Measurements from ENCODE around the gene BCL11B. TPM values are rescaled to one million over a fixed set of nuclear protein-coding genes. Genes with fewer than 3 reads are reported as not detected.

Gene BCL11B
- total RNA-seq, 6 experiments from 2014 or later: 0.06 to 0.14 (median 0.10) TPM; not detected in 2

DNA sequence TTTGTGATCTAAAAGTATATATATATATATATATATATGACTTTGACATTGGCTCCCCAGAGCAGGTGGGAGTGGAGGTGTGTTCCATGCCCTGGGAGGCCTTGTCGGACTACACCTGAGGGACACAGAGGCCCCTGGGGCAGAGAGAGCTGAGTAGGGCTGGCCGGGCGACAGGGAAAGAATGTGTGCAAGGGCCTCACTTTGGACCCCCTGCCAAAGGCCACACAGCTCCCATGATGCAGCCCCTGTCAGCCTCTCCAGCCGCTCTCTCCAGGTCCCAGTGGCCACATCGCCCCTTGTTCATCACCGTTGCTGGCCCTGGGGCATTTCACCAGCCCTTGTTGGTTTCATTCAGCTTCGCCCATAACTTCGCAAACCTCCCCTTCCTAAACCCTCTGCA, 123.9 kb downstream of the BCL11B start:
- DNase-seq: no peak
- Mint-ChIP-seq H3K9me3 (peaks cover 16% of the 10 kb centered on the region), H3K27ac (no peak overlapping the region), H3K36me3 (ENCODE audit: low read depth) (no peaks in the 10 kb centered on the region; the same call in 1 of the 2 replicates), H3K27me3 (ENCODE audit: insufficient read depth) (no peaks in the 10 kb centered on the region; the same call in 1 of the 2 replicates), H3K4me3 (no peak overlapping the region), H3K4me1 (ENCODE audit: low read depth) (no peaks in the 10 kb centered on the region)
- TF ChIP-seq, protein P1, sequence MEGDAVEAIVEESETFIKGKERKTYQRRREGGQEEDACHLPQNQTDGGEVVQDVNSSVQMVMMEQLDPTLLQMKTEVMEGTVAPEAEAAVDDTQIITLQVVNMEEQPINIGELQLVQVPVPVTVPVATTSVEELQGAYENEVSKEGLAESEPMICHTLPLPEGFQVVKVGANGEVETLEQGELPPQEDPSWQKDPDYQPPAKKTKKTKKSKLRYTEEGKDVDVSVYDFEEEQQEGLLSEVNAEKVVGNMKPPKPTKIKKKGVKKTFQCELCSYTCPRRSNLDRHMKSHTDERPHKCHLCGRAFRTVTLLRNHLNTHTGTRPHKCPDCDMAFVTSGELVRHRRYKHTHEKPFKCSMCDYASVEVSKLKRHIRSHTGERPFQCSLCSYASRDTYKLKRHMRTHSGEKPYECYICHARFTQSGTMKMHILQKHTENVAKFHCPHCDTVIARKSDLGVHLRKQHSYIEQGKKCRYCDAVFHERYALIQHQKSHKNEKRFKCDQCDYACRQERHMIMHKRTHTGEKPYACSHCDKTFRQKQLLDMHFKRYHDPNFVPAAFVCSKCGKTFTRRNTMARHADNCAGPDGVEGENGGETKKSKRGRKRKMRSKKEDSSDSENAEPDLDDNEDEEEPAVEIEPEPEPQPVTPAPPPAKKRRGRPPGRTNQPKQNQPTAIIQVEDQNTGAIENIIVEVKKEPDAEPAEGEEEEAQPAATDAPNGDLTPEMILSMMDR (IDR thresholded peaks at IDR 0.05): no peak

DNA sequence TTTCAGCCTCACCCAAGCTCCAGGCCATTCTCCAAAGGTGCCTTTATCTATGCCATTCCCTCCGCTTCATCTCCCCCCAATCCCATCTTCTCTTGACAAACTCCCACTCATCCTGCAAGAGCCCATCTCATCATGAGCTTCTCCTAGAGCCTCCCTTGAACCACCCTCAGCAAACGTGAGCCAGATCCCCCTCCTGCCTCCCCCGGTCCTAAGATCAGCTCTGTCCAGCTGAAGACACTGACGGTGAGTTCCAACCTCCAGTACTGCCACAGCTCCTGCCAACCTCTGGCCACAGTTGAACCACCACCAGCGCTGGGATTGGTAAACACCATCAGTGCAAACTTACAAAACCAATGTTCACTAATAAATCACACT, 124.6 kb downstream of the BCL11B start:
- H3K4me1 Mint-ChIP-seq (ENCODE audit: low read depth): no peaks in the 10 kb centered on the region
- peaks cover 1% of the 10 kb centered on the region; the same call in 1 of the 2 replicates for H3K27me3 Mint-ChIP-seq (ENCODE audit: insufficient read depth)
- no peak overlapping the region for H3K4me3 Mint-ChIP-seq
- TF ChIP-seq, protein P1 (IDR thresholded peaks at IDR 0.05): no peak
- H3K9me3 Mint-ChIP-seq: peaks cover 16% of the 10 kb centered on the region
- no peak for DNase-seq
- H3K27ac Mint-ChIP-seq: no peak overlapping the region
- no peaks in the 10 kb centered on the region; the same call in 1 of the 2 replicates for H3K36me3 Mint-ChIP-seq (ENCODE audit: low read depth)

DNA sequence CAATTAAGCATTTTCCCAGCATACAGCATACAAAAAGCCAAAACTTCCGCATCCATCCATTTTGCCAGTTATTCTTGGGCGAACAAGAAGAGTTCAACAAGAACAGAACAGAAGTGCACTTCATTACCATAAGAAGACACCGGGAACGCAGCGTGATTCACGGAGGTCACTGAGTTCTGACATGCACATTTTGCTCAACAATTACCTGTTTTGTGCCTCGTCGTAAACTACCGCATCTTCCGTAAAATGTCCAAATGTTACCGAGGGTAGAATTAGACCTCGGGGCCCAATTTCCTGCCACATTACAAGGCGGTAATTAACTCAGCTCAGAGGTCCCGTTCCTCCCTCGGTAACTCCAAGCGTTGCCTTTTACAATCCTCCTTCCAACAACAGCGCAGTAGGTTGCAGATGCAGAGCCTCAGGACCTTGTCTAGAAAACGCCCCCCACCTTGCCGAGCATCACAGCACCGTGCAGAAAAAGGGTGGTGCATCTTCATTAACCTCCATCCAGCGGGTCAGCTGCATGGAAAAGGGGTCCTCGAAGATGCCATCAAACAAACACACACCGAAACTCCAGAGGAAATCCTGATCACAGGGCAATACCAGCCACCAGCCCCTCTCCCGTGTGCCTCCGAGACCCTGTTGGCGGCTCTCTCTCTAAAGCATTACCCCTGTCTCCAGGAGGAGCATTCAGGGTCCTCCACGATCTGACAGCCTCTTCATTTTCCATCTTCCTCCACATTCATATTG, 125.2 kb downstream of the BCL11B start:
- Mint-ChIP-seq H3K27ac (no peak overlapping the region), H3K27me3 (ENCODE audit: insufficient read depth) (peaks cover 1% of the 10 kb centered on the region; the same call in 1 of the 2 replicates), H3K4me1 (ENCODE audit: low read depth) (no peaks in the 10 kb centered on the region), H3K4me3 (no peak overlapping the region), H3K36me3 (ENCODE audit: low read depth) (no peaks in the 10 kb centered on the region; the same call in 1 of the 2 replicates), H3K9me3 (peaks cover 16% of the 10 kb centered on the region)
- DNase-seq: no peak
- TF ChIP-seq, protein P1 (IDR thresholded peaks at IDR 0.05): no peak

DNA sequence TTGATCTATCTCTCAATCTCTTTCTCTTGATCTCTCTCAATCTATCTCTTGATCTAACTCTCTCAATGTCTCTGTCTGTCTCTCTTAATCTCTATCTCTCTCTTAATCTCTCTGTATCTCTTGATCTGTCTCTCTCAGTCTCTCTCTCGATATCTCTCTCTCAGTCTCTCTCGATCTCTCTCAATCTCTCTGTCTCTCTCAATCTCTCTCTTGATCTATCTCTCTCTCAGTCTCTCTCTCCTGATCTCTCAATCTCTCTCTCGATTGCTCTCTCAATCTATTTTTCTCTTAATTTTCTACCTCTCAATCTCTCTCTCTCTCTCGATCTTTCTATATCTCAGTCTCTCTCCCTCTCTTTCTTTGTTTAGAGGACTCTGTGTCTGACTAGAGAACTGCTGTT, 126.7 kb downstream of the BCL11B start:
- Mint-ChIP-seq H3K27ac (no peak overlapping the region), H3K4me3 (no peak overlapping the region), H3K9me3 (peaks cover 24% of the 10 kb centered on the region), H3K36me3 (ENCODE audit: low read depth) (no peaks in the 10 kb centered on the region; the same call in 1 of the 2 replicates), H3K4me1 (ENCODE audit: low read depth) (no peaks in the 10 kb centered on the region), H3K27me3 (ENCODE audit: insufficient read depth) (peaks cover 1% of the 10 kb centered on the region; the same call in 1 of the 2 replicates)
- TF ChIP-seq, protein P1 (IDR thresholded peaks at IDR 0.05): no peak
- no peak for DNase-seq

DNA sequence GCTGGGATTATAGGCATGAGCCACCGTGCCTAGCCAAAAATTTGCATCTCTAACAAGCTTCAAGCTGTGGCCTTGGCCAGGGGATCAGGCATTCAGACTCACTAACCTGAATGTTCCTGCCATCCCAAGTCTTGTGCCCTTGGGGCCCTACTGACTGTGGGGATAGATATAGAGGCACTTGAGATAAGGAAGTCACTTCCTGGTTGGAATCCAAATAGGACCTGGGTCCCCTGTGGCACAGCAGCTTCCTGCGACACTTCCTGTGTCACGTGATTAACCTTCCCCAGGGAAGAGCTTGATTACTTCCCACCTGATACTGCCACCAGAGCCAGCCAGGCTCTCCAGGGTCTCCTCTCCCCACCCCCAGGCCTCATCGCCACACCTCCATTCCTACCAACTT, 128.2 kb downstream of the BCL11B start:
- Mint-ChIP-seq H3K36me3 (ENCODE audit: low read depth) (no peaks in the 10 kb centered on the region; the same call in 1 of the 2 replicates), H3K27ac (no peak overlapping the region), H3K9me3 (peaks cover 26% of the 10 kb centered on the region), H3K27me3 (ENCODE audit: insufficient read depth) (peaks cover 1% of the 10 kb centered on the region; the same call in 1 of the 2 replicates), H3K4me3 (no peak overlapping the region), H3K4me1 (ENCODE audit: low read depth) (no peaks in the 10 kb centered on the region)
- TF ChIP-seq, protein P1 (IDR thresholded peaks at IDR 0.05): no peak
- no peak for DNase-seq

All from HFFc6 (cell line).